ENCODE measurements around the gene TMEM121B.

Gene TMEM121B

DNA sequence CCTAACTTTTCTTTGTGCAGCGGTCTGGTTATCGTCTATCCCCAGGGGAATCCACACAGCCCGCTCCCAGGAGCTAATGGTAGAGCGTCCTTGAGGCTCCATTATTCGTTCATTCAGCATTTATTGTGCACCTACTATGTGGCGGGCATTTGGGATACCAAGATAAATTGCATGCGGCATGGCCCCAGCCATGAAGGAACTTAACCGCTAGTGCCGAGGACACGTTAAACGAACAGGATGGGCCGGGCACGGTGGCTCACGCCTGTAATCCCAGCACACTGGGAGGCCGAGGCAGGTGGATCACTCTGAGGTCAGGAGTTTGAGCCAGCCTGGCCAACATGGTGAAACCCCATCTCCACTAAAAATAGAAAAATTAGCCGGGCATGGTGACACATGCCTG is 11.2 kb downstream of the TMEM121B start:
- no peak for DNase-seq (ENCODE audit: low read depth)

DNA sequence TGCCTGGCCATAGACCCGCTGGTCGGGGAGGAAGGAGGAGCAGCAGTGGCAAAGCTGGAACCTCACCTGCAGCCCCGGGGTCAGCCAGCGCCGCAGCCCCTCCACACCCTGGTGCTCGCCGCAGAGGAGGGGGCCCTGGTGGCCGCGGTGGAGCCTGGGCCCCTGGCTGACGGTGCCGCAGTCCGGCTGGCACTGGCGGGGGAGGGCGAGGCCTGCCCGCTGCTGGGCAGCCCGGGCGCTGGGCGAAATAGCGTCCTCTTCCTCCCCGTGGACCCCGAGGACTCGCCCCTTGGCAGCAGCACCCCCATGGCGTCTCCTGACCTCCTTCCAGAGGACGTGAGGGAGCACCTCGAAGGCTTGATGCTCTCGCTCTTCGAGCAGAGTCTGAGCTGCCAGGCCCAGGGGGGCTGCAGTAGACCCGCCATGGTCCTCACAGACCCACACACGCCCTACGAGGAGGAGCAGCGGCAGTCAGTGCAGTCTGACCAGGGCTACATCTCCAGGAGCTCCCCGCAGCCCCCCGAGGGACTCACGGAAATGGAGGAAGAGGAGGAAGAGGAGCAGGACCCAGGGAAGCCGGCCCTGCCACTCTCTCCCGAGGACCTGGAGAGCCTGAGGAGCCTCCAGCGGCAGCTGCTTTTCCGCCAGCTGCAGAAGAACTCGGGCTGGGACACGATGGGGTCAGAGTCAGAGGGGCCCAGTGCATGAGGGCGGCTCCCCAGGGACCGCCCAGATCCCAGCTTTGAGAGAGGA is 11.9 kb downstream of the TMEM121B start:
- no peak for DNase-seq (ENCODE audit: low read depth)

DNA sequence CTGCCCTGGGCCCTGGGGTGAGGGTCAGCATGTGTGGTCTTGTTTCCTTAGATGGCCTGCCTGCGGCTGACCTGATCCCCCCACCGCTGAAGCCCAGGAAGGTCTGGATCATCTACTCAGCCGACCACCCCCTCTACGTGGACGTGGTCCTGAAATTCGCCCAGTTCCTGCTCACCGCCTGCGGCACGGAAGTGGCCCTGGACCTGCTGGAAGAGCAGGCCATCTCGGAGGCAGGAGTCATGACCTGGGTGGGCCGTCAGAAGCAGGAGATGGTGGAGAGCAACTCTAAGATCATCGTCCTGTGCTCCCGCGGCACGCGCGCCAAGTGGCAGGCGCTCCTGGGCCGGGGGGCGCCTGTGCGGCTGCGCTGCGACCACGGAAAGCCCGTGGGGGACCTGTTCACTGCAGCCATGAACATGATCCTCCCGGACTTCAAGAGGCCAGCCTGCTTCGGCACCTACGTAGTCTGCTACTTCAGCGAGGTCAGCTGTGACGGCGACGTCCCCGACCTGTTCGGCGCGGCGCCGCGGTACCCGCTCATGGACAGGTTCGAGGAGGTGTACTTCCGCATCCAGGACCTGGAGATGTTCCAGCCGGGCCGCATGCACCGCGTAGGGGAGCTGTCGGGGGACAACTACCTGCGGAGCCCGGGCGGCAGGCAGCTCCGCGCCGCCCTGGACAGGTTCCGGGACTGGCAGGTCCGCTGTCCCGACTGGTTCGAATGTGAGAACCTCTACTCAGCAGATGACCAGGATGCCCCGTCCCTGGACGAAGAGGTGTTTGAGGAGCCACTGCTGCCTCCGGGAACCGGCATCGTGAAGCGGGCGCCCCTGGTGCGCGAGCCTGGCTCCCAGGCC is 12.7 kb downstream of the TMEM121B start:
- no peak for DNase-seq (ENCODE audit: low read depth)

DNA sequence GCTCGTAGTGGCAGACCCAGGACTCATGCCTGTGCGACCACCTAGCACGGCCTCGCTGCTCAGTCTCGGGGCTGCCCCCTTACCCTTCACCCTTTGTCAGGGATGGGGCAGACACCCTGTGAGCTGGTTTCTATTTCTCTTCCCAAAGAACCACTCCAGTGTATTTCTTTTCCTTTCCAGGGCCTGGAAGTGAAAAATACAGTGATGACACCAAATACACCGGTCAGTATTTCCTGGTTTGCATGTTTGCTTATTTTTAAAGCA is 13.7 kb downstream of the TMEM121B start:
- no peak for DNase-seq (ENCODE audit: low read depth)

DNA sequence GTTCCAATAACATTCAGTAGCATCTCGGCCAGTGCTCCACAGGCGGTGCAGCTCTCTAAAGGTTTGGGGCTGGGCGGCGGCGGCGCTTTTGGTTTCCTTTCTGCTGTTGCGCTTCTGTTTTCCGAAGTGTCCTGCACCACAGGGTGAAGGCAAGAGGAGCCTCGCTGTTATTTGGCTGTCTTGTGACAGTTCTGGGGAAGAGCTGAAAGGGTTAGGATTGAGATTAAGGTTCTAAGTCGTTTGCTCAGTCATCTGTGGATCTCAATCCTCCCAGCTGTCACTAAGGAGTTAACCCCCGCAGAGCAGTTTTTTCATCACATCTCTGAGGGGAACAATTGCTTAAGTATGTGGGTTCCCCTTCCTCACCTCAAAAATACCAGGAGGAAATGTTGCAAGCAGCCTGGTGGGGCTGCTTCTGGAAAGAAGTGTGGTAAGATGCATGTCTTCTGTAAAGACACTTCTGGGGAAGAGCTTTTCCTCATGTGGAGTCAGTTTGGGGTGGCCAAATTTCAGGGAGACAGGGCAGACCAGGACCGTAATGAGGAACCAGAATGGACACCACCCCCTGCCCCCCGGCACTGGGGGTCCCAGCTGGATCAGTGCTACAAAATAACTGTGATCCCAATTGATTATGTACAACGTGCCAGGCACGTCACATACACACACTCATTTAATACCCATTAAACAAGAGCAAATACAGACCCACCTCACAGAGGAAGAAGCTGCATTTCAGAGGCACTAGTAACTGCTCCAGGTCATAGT is 14.2 kb downstream of the TMEM121B start:
- DNase-seq (ENCODE audit: low read depth), result no peak

DNA sequence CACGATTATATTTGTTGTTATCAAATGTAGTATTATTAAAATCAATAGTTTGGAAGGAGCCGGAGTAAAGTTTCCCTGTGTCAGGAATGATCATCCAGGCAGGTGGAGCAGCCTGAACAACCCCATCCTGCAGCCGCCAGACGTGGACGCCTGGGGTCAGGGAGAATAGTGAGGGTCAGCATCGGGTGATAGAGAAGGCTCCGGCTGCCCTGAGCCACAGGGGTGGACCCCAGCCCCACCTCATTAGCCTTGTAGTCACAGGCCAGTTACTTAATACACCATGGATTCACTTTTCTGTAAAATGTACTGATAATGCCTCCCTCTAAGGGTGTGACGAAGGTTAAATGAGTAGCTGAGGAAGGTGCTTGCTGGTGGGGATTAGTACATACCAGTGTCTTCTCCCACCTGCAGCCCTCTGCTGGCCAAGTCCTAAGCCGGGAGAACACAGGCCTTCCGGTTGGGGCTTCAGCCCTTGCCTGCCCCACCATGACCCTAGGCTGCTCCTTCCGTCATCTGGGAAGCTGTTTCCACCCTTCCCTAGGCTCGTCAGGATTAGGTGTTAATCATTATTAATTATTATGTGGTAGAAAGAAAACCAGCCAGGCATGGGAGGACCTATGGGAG is 14.9 kb downstream of the TMEM121B start:
- no peak for DNase-seq (ENCODE audit: low read depth)

DNA sequence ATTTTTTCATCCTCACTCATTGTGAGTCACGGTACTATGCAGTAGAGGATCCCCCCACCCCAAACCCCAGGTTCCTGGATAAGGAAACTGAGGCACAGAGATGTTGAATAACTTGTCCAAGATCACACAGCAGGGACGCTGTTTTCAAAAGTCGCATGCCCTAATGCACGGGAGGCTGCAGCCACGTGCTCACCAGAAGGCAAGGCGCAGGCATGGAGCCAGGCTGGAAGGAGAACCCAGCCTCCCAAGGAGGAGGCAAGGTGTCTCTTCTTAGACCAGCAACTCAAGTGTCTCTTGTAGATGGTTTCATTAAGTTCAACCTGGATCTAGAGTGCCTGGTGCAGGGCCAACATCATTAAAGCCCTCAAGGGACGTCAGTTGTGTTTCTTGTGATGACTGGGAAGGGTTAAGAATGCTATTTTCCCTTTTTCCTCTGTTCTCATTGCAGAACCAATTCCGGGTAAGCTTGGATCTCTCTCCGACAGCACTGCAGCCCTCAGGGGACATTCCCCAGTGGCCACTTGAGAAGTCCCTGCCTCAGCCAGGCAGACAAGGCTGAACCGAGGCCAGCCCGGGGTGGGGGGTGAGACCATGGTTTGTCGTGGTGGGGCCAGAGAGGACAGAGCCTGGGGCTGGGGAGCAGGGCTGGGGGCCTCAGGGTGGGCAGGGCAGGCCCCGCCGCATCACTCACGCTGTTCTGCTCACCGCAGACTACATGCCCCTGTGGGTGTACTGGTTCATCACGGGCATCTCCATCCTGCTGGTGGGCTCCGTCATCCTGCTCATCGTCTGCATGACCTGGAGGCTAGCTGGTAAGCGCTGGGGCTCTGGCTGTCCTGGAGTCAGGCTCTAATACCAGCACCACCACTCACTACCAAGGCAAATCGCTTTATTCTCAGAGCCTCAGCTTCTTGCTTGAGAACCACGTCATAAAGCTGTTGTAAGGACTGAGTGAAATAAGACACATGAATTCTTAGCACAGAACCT is 15.7 kb downstream of the TMEM121B start:
- no peak for DNase-seq (ENCODE audit: low read depth)

DNA sequence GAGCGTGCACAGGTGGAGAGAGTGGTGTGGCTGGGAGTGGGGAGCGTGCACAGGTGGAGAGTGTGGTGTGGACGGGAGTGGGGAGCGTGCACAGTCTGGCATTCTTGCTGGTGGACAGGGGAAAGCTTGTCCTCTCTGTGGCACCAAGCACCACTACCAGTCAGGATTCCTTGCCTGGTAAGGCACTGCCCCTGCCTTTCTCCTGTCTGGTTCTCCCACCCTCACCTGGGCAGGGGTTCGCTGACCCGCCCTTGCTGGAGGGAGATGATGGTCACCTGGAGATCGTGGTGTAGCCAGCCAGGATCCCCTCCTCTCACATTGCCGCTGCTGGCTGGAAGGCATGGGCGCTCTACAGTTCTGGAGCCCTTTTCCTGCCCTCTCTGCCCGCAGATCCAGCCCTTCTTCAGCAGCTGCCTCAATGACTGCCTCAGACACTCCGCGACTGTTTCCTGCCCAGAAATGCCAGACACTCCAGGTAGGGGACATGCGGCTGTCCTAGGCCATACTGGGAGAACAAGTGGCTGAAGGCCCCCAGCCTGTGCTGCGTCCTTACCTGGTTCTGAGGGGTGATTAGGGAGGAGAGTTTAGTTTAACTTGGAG is 16.7 kb downstream of the TMEM121B start:
- DNase-seq (ENCODE audit: low read depth), result no peak

DNA sequence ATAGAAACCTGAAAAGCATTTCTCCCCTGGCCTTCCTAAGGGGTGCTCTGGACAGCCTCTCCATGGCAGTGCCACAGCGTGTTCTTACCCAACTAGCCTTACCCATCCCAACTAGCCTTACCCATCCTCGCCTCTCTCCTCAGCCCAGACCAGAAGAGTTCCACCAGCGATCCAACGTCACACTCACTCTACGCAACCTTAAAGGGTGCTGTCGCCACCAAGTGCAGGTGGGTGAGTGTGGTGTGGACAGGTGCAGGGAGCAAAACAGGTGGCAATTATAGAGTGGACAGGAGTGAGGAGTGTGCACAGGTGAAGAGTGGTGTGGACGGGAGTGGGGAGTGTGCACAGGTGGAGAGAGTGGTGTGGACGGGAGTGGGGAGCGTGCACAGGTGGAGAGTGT is 17.8 kb downstream of the TMEM121B start:
- DNase-seq (ENCODE audit: low read depth), result no peak

DNA sequence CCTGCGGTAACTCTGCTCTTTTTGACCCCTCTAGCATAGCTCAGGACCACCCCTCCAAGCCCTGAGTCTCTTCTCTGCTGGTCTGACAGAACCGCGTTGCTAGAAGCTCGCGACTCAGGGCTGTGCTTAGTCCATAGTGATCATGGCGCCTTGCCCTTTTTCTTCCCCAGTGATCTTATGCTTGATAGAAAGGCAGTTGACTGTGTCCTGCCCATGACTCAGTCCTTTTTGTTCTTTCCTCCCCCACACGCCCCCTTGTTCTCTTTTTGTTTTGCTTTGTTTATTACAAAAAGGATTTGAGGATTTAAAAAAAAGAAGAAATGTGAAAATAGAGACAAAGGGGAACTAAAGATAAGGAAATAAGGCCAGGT is 18.9 kb downstream of the TMEM121B start:
- DNase-seq (ENCODE audit: low read depth), result no peak

DNA sequence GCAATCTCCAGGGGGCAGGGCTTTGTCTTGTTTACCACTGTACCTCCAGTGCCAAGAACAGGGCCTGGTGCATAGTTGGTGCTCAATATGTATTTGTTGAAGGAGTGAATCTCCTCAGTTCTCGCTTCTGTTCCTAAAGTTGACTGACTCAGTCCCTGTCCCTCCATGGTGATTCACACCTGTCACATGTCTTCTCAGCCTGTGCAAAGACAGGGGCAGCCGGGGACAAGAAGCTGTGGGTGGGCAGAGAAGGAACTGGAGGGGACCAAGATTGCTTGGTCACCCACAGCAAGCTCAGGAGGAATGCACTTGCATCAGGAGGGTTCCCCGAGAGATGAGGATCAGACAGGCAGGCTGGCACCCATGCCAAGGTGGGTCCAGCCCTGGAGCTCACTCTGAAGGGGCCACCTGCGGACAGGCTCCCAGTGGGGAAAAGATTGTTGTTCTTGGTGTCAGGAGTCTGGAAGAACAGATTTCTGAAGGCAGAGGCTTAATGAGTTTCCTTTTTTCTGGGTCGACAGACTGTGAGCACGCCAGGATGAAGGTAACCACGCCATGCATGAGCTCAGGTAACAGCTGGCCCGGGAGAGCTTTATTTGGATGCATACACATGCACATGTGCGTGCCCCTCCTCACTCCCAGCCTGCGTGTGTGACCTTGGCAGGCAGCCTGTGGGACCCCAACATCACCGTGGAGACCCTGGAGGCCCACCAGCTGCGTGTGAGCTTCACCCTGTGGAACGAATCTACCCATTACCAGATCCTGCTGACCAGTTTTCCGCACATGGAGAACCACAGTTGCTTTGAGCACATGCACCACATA is 19.5 kb downstream of the TMEM121B start:
- DNase-seq (ENCODE audit: low read depth), result no peak

DNA sequence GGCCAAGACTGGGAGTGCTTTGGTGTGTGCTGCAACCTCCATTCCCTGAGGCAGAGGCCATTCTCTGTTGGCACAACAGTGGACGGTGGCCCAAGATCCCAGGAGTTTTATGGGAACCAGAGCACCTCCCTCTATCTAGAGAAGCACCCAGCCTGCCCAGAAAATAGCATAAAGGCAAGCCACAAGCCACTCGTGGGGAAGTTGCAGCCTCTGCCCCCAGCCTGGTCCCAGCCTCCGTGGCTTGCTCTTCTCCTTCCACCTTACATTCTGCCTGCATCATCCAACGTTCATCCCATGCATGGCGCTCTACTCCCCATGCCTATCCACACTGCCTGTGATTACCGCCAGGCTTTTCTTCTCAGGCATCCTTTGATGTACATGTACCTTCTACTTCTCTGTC is 20.5 kb downstream of the TMEM121B start:
- DNase-seq (ENCODE audit: low read depth), result no peak

DNA sequence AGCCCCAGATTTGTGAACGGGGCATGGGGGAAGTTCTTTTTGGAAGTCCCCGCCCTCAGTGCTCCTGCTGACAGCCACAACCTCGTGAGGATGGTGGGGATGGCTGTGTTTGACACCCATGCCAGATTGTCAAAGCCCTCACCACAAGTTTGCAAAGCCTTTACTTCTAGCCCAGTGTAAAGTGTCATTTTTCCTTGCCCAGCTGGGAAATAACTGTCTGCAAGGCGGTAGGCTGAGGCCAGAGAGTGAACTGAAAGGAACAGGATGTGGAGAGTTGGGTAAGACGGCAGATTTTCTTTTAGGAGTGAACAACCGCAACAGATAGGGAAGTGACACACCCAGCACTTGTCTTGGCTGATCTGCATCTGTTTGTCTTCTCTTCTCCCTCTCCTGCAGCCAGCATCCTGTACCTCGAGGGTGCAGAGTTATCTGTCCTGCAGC is 22.8 kb downstream of the TMEM121B start:
- no peak for DNase-seq (ENCODE audit: low read depth)

DNA sequence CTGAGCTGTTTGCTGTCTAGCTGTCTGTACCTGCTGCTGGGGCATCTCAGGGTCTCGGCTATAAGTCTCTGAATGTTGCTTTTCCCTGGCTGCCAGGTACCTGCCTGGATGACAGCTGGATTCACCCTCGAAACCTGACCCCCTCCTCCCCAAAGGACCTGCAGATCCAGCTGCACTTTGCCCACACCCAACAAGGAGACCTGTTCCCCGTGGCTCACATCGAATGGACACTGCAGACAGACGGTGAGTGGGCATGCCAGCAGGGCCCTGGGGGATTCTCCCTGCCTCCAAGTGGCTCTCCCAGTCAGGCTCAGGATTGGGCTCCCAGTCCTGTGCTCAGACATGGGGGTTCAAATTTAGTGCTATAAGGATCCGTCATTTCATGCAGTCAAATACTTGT is 23.5 kb downstream of the TMEM121B start:
- no peak for DNase-seq (ENCODE audit: low read depth)

DNA sequence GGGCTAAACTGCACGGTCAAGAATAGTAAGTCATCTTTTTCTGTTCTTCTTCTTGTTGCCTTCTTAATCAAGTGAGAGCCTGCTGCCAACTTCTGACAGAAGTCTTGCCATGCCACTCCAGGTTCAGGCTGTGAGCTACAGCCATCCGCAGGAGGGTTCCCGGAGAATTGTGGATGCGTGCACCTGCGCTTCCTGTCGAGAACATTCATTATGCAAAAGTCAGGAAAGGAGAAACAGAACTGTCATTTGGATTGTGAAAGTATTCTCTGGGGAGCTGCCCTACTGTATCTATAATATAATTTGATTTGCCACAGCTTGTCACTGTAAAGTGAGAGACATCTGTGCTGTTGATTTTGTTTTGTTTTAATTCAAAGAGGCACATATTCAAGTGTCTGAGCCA is 24.1 kb downstream of the TMEM121B start:
- DNase-seq (ENCODE audit: low read depth), result no peak

DNA sequence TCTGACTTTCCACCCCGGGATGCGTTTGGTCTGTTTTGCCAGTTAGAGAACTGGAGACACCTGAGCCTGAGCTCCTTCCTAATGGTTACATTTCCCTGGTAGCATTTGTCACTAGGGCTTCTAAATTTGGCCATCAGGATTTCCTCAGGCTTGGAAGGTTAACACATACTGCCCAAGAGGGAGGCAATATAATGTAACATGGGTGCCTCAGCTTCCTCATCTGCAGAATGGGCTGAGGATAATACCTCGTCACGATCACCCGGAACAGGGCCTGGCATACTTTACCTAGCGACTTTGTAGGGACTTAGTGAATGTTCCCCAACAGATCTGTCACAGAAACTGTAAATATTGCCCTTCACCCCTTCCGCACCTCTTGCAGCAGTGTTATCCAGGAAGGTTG is 25.1 kb downstream of the TMEM121B start:
- DNase-seq (ENCODE audit: low read depth), result no peak

DNA sequence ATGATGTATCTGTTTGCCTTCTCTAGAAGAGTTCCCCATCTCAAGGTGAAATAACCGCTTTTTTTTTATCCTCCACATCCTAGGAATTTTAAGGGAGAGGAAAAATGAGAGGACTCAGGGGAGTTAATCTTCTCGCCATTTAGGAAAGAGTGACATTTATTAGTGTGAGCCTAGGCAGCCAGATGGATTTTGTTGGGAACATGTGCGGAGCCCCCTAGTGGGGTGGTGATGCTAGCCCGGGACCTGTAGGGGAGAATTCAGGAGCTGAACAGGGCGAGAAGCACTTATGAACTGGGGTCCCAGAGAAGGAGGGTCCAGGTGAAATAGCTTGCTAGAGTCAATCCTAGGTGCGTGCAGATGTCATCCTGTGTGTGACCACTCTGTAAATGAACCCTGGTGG is 25.6 kb downstream of the TMEM121B start:
- no peak for DNase-seq (ENCODE audit: low read depth)

DNA sequence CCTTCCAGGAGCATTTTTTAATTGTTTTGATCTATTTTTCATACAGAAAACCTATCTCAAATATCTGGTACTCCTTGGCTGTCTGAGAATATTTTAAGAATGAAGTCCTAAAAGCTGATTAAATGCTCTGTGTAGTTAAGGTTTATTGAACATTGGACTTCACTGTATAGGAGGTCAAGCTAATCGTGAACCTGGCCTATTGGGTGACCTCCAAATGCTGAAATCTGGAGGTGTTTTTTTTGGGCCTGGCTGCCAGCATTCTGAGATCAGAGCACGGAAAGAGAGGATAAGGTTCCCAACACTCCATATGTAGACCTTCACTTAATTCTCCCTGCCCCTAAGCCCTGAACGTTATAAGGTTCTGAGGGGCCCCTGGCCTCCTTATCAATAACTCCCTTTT is 28.1 kb downstream of the TMEM121B start:
- DNase-seq (ENCODE audit: low read depth), result no peak

DNA sequence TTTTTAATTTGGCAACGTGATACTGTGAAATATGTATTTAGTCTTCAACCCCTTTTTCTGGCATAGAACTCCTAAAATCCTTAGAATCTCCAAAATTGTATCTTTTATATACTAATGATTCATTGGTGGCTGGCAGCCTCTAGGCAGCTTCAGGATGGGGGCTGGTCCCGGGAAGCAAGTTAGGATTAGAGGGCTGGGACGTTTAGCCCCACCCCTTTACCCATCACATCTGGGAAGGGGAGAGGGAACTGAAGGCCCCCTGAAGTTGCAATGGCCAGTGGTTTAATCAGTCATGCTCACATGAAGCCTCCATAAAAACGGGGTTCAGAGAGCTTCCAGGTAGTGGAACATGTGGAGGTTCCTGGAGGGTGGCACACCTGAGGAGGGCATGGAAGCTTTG is 29.3 kb downstream of the TMEM121B start:
- no peak for DNase-seq (ENCODE audit: low read depth)

DNA sequence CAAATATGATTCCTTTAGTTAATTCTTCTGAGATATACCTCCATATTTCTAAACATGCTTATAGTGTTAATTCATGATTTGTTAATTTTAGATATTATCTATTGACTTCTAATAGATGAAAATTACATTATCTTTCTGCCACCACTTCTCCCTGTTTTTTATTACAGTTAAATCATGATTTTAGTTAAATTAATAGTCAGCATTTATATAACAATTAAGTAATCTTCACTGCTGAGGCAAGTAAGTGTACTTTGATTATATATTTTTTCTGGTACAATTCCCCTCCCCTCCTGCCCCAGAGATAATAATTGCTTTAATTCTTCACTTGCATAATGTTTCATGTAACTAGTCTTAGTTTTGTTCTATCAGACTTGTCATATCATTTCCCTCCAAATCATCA is 30.6 kb downstream of the TMEM121B start:
- no peak for DNase-seq (ENCODE audit: low read depth)

Data from stimulated activated CD8-positive, alpha-beta memory T cell treated with anti-CD3 and anti-CD28 coated beads, Interleukin-12 subunit alpha, Interleukin-12 subunit beta, amount 100 ng/mL, for 1 hour (primary cell).